ENCODE data around the gene SETDB1.

SETDB1 gene

GRCh38 chr1:151006327-151007052 is 80.3 kb downstream of the SETDB1 start, which contains the start of gene MINDY1:
Gene MINDY1, minus strand, starts transcription at chr1:151006902. Its CDS starts 4,285 bp downstream, at chr1:151002617.
- DNase-seq, result no peak

GRCh38 chr1:151007853-151008243 is 81.7 kb downstream of the SETDB1 start:
- DNase-seq, result no peak

GRCh38 chr1:151008244-151009205 is 82.4 kb downstream of the SETDB1 start, which contains the start of gene PRUNE1:
Gene PRUNE1, plus strand, starts transcription at chr1:151008449. Its CDS starts 184 bp downstream, at chr1:151008633.
- DNase-seq, result peak; percentile 98

GRCh38 chr1:151009206-151009587 is 83.0 kb downstream of the SETDB1 start:
- no peak for DNase-seq

GRCh38 chr1:151009674-151010345 is 83.6 kb downstream of the SETDB1 start:
- DNase-seq, result no peak

- DNase-seq, result no peak
Measured at GRCh38 chr1:151010346-151010726, 84.2 kb downstream of the SETDB1 start.

GRCh38 chr1:151011154-151011850 is 85.1 kb downstream of the SETDB1 start:
- no peak for DNase-seq

- DNase-seq, result no peak
Measured at GRCh38 chr1:151012684-151013471, 86.7 kb downstream of the SETDB1 start.

- no peak for DNase-seq
Measured at GRCh38 chr1:151013518-151013917, 87.4 kb downstream of the SETDB1 start.
